AG10803 (cell line): Measurements from ENCODE around the gene KDM1B.
"Not testable (repeated sequence)": the region's sequence is repeated elsewhere in the genome, so short reads cannot be mapped to it uniquely, and the experiment has no call there.

Experiments
- DNase-seq: peaks from one replicate; pipeline ENCODE4 v3.0.0; 2010; ENCODE audit warnings: low read depth
- H3K4me3 ChIP-seq: 2 replicates; pipeline ENCODE4 v1.5.1; 2011; ENCODE audit warnings: mild to moderate bottlenecking, low read length, control low read depth
- TF ChIP-seq, protein P1 (sequence below): conservative IDR thresholded peaks from 2 replicates; pipeline ENCODE4 v1.5.1; 2011; ENCODE audit warnings: mild to moderate bottlenecking, low read length, control low read depth, inconsistent platforms

The KDM1B gene

DNA sequence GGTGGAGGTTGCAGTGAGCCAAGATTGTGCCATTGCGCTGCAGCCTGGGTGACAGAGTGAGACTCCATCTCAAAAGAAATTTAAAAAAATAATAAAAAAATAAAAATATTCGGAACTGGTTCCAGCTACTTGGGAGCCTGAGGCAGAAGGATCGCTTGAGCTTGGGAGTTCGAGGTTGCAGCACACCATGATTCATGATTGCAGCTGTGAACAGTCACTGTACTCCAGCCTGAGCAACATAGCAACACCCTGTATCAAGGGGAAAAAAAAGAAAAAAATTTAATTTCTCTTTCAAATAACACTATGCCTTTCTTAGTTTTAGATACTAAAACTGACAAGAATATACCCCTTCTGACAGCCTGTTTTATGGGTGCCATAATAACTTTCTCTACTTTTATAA lies 10.5 kb downstream of the KDM1B start:
- peak; percentile 19 for DNase-seq
- TF ChIP-seq, protein P1, sequence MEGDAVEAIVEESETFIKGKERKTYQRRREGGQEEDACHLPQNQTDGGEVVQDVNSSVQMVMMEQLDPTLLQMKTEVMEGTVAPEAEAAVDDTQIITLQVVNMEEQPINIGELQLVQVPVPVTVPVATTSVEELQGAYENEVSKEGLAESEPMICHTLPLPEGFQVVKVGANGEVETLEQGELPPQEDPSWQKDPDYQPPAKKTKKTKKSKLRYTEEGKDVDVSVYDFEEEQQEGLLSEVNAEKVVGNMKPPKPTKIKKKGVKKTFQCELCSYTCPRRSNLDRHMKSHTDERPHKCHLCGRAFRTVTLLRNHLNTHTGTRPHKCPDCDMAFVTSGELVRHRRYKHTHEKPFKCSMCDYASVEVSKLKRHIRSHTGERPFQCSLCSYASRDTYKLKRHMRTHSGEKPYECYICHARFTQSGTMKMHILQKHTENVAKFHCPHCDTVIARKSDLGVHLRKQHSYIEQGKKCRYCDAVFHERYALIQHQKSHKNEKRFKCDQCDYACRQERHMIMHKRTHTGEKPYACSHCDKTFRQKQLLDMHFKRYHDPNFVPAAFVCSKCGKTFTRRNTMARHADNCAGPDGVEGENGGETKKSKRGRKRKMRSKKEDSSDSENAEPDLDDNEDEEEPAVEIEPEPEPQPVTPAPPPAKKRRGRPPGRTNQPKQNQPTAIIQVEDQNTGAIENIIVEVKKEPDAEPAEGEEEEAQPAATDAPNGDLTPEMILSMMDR: no peak
- no peak overlapping the region for H3K4me3 ChIP-seq

DNA sequence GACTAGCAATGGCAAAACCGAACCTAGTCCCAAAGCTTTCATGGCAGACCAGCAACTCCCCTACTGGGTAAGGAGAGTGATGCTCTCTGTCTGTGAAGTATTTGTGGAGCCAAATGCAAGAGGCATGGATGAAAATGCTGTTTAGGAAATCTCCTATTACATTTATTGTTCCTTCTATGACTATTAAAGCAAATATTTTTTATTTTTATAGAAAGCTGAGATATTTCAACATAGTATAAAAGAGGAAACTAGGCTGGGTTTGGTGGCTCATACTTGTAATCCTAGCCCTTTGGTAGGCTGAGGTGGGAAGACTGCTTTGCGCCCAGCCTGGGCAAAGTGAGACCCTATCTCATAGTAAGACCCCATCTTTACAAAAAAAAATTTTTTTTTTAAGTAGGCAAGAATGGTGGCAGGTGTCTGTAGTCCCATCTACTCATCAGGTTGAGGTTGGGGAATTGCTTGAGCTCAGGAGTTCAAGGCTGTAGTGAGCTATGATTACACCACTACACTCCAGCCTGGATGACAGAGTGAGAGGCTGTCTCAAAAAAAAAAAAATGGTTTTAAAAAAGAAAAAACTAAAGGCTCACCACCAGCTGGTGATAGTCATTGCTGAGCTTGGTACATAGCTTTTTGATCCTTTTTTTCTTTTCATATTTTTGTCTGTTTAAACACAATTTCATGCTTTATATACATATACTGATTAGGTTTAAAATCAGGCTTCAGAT lies 11.3 kb downstream of the KDM1B start:
- DNase-seq: peak; percentile 29
- TF ChIP-seq, protein P1: 0 out of 2 replicates have a peak, but pooled peaks have one; percentile 4
- H3K4me3 ChIP-seq: no peak overlapping the region

DNA sequence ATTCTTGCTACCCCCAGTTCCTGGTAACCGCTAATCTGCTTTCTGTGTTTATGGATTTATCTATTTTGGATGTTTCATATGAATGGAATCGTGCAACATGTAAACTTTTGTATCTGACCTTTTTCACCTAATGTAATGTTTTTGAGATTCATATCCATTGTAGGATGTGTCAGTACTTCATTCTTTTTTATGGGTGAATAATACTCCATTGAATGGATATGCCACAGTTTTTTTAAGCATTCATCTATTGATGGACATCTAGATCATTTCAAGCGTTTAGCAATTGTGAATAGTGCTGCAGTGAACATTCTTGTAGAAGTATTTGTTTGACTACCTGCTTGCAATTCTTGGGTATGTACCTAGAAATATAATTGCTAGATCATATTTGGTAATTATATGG lies 13.0 kb downstream of the KDM1B start:
- TF ChIP-seq, protein P1: no peak
- no peak overlapping the region for H3K4me3 ChIP-seq
- no peak for DNase-seq

DNA sequence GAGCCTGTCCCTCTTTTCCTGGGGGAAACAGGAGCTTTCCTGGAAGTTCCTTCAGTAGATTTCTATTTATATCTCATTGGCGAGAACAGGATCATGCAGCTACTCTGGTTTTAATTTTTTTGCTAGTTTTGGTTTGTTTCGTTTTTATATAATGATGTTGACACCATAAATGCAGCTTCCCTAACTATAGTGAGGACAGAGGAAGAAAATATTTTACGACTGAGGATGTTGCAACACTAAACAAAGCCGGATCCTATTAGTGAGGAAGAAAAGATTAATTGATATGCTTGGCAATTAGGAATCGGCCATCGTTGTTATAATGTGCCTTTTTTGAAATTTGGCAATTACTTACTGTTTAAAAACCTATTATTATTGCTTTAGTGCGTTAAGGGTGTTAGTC lies 16.6 kb downstream of the KDM1B start:
- no peak overlapping the region; the same call in 1 of the 2 replicates for H3K4me3 ChIP-seq
- TF ChIP-seq, protein P1: no peak
- DNase-seq: peak; percentile 53

DNA sequence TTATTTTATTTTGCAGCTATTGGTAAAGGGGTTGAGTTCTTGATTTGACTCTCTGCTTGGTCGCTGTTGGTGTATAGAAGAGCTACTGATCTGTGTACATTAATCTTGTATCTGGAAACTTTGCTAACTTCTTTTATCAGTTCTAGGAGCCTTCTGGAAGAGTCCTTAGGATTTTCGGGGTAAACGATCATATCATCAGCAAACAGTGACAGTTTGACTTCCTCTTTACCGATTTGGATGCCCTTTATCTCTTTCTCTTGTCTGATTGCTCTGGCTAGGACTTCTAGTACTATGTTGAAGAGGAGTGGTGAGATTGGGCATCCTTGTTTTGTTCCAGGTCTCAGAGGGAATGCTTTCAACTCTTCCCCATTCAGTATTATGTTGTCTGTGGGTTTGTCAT lies 21.0 kb downstream of the KDM1B start:
- not testable (repeated sequence) for DNase-seq, H3K4me3 ChIP-seq

DNA sequence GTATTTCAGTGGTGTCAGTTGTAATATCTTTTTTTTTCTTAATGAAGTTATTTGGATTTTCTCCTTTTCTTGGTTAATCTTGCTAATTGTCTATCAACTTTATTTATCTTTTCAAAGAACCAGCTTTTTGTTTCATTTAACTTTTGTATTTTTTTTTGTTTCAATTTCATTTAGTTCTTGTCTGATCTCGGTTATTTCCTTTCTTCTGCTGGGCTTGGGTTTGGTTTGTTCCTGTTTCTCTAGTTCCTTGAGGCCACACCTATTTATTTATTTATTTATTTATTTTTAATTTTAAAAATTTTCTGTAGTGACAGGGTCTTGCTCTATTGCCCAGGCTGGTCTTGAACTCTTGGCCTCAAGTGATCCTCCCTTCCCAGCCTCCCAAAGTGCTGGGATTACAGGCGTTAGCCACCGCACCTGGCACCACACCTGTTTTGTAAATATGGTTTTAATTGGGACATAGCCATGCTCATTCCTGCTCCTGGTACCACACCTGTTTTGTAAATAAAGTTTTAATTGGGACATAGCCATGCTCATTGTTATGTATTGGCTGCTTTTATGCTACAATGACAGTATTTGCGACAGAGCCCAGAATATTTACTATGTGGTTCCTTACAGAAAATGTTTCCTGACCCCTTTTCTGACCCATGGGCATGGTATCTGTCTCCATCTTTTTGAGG lies 22.2 kb downstream of the KDM1B start:
- DNase-seq: no peak
- no peak overlapping the region for H3K4me3 ChIP-seq
- TF ChIP-seq, protein P1: no peak

DNA sequence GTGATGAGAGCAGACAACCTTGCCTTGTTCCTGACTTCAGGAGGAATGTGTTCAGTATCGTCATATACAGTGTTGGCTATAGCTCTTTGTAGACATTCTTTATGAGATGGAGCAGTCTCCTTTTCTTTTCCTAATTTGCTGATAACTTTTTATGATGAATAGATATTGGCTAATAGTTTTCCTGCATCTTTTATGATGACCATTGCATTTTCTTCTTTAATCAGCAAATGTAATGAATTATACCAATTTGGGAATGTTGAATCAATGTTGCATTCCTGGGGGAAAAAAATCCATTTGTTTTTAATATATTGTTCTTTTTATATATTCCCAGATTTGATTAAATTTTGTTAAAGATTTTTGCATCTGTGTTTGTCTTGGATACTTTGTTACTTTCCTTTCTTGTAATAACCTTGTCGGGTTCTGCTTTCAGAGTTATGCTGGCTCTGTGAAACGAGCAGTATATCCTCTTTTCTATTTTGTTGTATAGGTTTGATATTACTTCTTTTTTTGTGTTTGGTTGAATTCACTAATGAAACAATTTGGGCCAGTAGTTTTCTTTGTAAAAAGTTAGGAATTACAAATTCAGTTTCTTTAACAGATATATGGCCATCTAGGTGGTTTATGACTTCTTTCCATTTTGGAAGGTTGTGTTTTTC lies 23.9 kb downstream of the KDM1B start:
- DNase-seq: no peak
- H3K4me3 ChIP-seq: no peak overlapping the region
- TF ChIP-seq, protein P1: no peak
